Measurements from ENCODE around the gene SLCO4C1.

The SLCO4C1 gene

GRCh38 chr5:102271759-102272158, 24.3 kb downstream of the SLCO4C1 start:
- DNase-seq (ENCODE audit: low read depth in 2 of 2) = no peak

- DNase-seq (ENCODE audit: low read depth in 2 of 2) = no peak
These were observed 26.0 kb downstream of the SLCO4C1 start for GRCh38 chr5:102270036-102270435.

GRCh38 chr5:102262688-102263087, 33.4 kb downstream of the SLCO4C1 start:
- no peak for DNase-seq (ENCODE audit: low read depth in 2 of 2)

GRCh38 chr5:102249381-102249780, 46.7 kb downstream of the SLCO4C1 start:
- no peak for DNase-seq (ENCODE audit: low read depth in 2 of 2)

GRCh38 chr5:102243213-102243612, 52.9 kb downstream of the SLCO4C1 start:
- DNase-seq (ENCODE audit: low read depth in 2 of 2) = no peak

GRCh38 chr5:102241809-102242421, 54.2 kb downstream of the SLCO4C1 start:
- no peak for DNase-seq (ENCODE audit: low read depth in 2 of 2)

GRCh38 chr5:102231693-102232619, 64.1 kb downstream of the SLCO4C1 start:
- no peak for DNase-seq (ENCODE audit: low read depth in 2 of 2)

- no peak for DNase-seq (ENCODE audit: low read depth in 2 of 2)
These were observed 66.4 kb downstream of the SLCO4C1 start for GRCh38 chr5:102229685-102230084.

GRCh38 chr5:102226321-102226720, 69.8 kb downstream of the SLCO4C1 start:
- DNase-seq (ENCODE audit: low read depth in 2 of 2) = no peak

- DNase-seq (ENCODE audit: low read depth in 2 of 2) = no peak
These were observed 72.3 kb downstream of the SLCO4C1 start for GRCh38 chr5:102223542-102224477.

- DNase-seq (ENCODE audit: low read depth in 2 of 2) = no peak
These were observed 73.3 kb downstream of the SLCO4C1 start for GRCh38 chr5:102222772-102223171.

GRCh38 chr5:102221949-102222348, 74.1 kb downstream of the SLCO4C1 start:
- no peak for DNase-seq (ENCODE audit: low read depth in 2 of 2)

- no peak for DNase-seq (ENCODE audit: low read depth in 2 of 2)
These were observed 77.9 kb downstream of the SLCO4C1 start for GRCh38 chr5:102218159-102218558.

- DNase-seq (ENCODE audit: low read depth in 2 of 2) = no peak
These were observed 79.4 kb downstream of the SLCO4C1 start for GRCh38 chr5:102216678-102217077.

- DNase-seq (ENCODE audit: low read depth in 2 of 2) = no peak
These were observed 84.9 kb downstream of the SLCO4C1 start for GRCh38 chr5:102211165-102211564.

- no peak for DNase-seq (ENCODE audit: low read depth in 2 of 2)
These were observed 95.2 kb downstream of the SLCO4C1 start for GRCh38 chr5:102200861-102201260.

GRCh38 chr5:102196481-102196880, 99.6 kb downstream of the SLCO4C1 start:
- no peak for DNase-seq (ENCODE audit: low read depth in 2 of 2)

Measured in stimulated activated CD8-positive, alpha-beta memory T cell treated with anti-CD3 and anti-CD28 coated beads, Interleukin-7, amount 100 ng/mL, for 4 hours (primary cell).